ACC112 (cell line): Measurements from ENCODE around the gene SMOC2.

Source experiments
- H2AFZ ChIP-seq: fragments of 200-600 bp; sonication (generic); one replicate; pipeline ENCODE4 v1.6.0; 2017; ENCODE audit warnings: antibody characterized with exemption, low read length; ENCODE audit not compliant: unreplicated experiment
- H3K27ac ChIP-seq: fragments of 200-600 bp; sonication (generic); 2 replicates; pipeline ENCODE4 v1.5.1; 2014; ENCODE audit warnings: low read depth, mild to moderate bottlenecking, antibody characterized with exemption, low read length, moderate library complexity
- H3K27me3 ChIP-seq: fragments of 200-600 bp; sonication (generic); 2 replicates; pipeline ENCODE4 v1.6.1; 2014; ENCODE audit warnings: mild to moderate bottlenecking, antibody characterized with exemption, low read length, moderate library complexity, mixed read lengths; ENCODE audit not compliant: insufficient read depth
- H3K36me3 ChIP-seq: fragments of 200-600 bp; sonication (generic); 2 replicates; pipeline ENCODE4 v1.6.1; 2016; ENCODE audit warnings: mild to moderate bottlenecking, antibody characterized with exemption, low read length, moderate library complexity, mixed read lengths; ENCODE audit not compliant: insufficient read depth
- H3K4me1 ChIP-seq: fragments of 200-600 bp; sonication (generic); one replicate; pipeline ENCODE4 v1.6.1; 2016; ENCODE audit warnings: low read length, mixed read lengths; ENCODE audit not compliant: insufficient read depth, unreplicated experiment, control insufficient read depth
- H3K4me3 ChIP-seq: fragments of 200-600 bp; sonication (generic); 2 replicates; pipeline ENCODE4 v1.5.1; 2014; ENCODE audit warnings: mild to moderate bottlenecking, low read depth, low read length
- H3K79me2 ChIP-seq: fragments of 200-600 bp; sonication (generic); one replicate; pipeline ENCODE4 v1.6.0; 2016; ENCODE audit warnings: low read length; ENCODE audit not compliant: control insufficient read depth, unreplicated experiment, insufficient read depth

SMOC2 gene

GRCh38 chr6:168640181-168640580 lies 199.2 kb downstream of the SMOC2 start:
- no peaks in the 10 kb centered on the region for H3K36me3 ChIP-seq
- H3K79me2 ChIP-seq, result no peaks in the 10 kb centered on the region
- H3K27me3 ChIP-seq, result no peaks in the 10 kb centered on the region
- H3K4me3 ChIP-seq, result no peak overlapping the region
- H3K4me1 ChIP-seq, result peaks cover 3% of the 10 kb centered on the region
- H2AFZ ChIP-seq, result no peak overlapping the region
- no peak overlapping the region for H3K27ac ChIP-seq

- Histone ChIP-seq H3K27me3 (no peaks in the 10 kb centered on the region), H3K27ac (no peak overlapping the region), H3K36me3 (no peaks in the 10 kb centered on the region), H2AFZ (no peak overlapping the region), H3K4me3 (no peak overlapping the region), H3K79me2 (no peaks in the 10 kb centered on the region), H3K4me1 (peaks cover 3% of the 10 kb centered on the region)
These were observed 199.8 kb downstream of the SMOC2 start for GRCh38 chr6:168640768-168641167.

- no peak overlapping the region for H3K27ac ChIP-seq
These were observed 200.5 kb downstream of the SMOC2 start for GRCh38 chr6:168641446-168641845.

GRCh38 chr6:168643401-168643800 lies 202.4 kb downstream of the SMOC2 start:
- H3K4me3 ChIP-seq, result no peak overlapping the region
- H3K4me1 ChIP-seq, result peaks cover 3% of the 10 kb centered on the region
- H2AFZ ChIP-seq, result no peak overlapping the region
- no peaks in the 10 kb centered on the region for H3K27me3 ChIP-seq
- H3K27ac ChIP-seq, result no peak overlapping the region
- no peaks in the 10 kb centered on the region for H3K36me3 ChIP-seq
- no peaks in the 10 kb centered on the region for H3K79me2 ChIP-seq

More at GRCh38 chr6:168641446-168641845, 200.5 kb downstream of the SMOC2 start:
- Histone ChIP-seq H3K4me3 (no peak overlapping the region), H3K79me2 (no peaks in the 10 kb centered on the region), H3K27me3 (no peaks in the 10 kb centered on the region), H2AFZ (no peak overlapping the region), H3K4me1 (peaks cover 3% of the 10 kb centered on the region), H3K36me3 (no peaks in the 10 kb centered on the region)

GRCh38 chr6:168645326-168645725 lies 204.3 kb downstream of the SMOC2 start:
- Histone ChIP-seq H3K79me2 (no peaks in the 10 kb centered on the region), H3K4me3 (no peak overlapping the region), H3K27ac (no peak overlapping the region), H3K4me1 (peaks cover 3% of the 10 kb centered on the region), H2AFZ (no peak overlapping the region), H3K27me3 (no peaks in the 10 kb centered on the region), H3K36me3 (no peaks in the 10 kb centered on the region)

GRCh38 chr6:168647271-168647670 lies 206.3 kb downstream of the SMOC2 start:
- H3K36me3 ChIP-seq, result no peaks in the 10 kb centered on the region
- no peaks in the 10 kb centered on the region for H3K27me3 ChIP-seq
- H3K27ac ChIP-seq, result no peak overlapping the region

GRCh38 chr6:168648240-168649125 lies 207.5 kb downstream of the SMOC2 start:
- H3K27ac ChIP-seq, result no peak overlapping the region

More at GRCh38 chr6:168647271-168647670, 206.3 kb downstream of the SMOC2 start:
- Histone ChIP-seq H3K79me2 (no peaks in the 10 kb centered on the region), H2AFZ (no peak overlapping the region), H3K4me3 (no peak overlapping the region), H3K4me1 (no peaks in the 10 kb centered on the region)

GRCh38 chr6:168649209-168649608 lies 208.2 kb downstream of the SMOC2 start:
- no peak overlapping the region; the same call in 1 of the 2 replicates for H3K4me3 ChIP-seq

More at GRCh38 chr6:168648240-168649125, 207.5 kb downstream of the SMOC2 start:
- H3K27me3 ChIP-seq, result no peaks in the 10 kb centered on the region
- H3K4me1 ChIP-seq, result no peaks in the 10 kb centered on the region
- peak overlapping the region; percentile 12 for H2AFZ ChIP-seq
- H3K36me3 ChIP-seq, result no peaks in the 10 kb centered on the region
- no peaks in the 10 kb centered on the region for H3K79me2 ChIP-seq
- H3K4me3 ChIP-seq, result peak overlapping the region; percentile 60

GRCh38 chr6:168650671-168651111 lies 209.7 kb downstream of the SMOC2 start:
- Histone ChIP-seq H3K4me3 (no peak overlapping the region), H3K4me1 (no peaks in the 10 kb centered on the region), H2AFZ (no peak overlapping the region), H3K36me3 (no peaks in the 10 kb centered on the region), H3K27me3 (no peaks in the 10 kb centered on the region), H3K27ac (no peak overlapping the region), H3K79me2 (no peaks in the 10 kb centered on the region)

More at GRCh38 chr6:168649209-168649608, 208.2 kb downstream of the SMOC2 start:
- no peaks in the 10 kb centered on the region for H3K79me2 ChIP-seq
- H3K27me3 ChIP-seq, result no peaks in the 10 kb centered on the region
- no peaks in the 10 kb centered on the region for H3K36me3 ChIP-seq
- no peak overlapping the region for H2AFZ ChIP-seq
- no peak overlapping the region for H3K27ac ChIP-seq
- H3K4me1 ChIP-seq, result no peaks in the 10 kb centered on the region

GRCh38 chr6:168655462-168656152 lies 214.6 kb downstream of the SMOC2 start:
- Histone ChIP-seq H2AFZ (no peak overlapping the region), H3K27ac (no peak overlapping the region)

More at GRCh38 chr6:168655462-168656152, 214.6 kb downstream of the SMOC2 start:
- H3K27me3 ChIP-seq, result no peaks in the 10 kb centered on the region
- H3K4me3 ChIP-seq, result no peak overlapping the region
- H3K36me3 ChIP-seq, result no peaks in the 10 kb centered on the region
- H3K79me2 ChIP-seq, result no peaks in the 10 kb centered on the region
- H3K4me1 ChIP-seq, result no peaks in the 10 kb centered on the region
